ENCODE measurements around the gene RAP1A. TPM values are rescaled to one million over a fixed set of nuclear protein-coding genes. Genes with fewer than 3 reads are reported as not detected.
A peak's percentile ranks its signal among the peaks of the same experiment; 100 is the strongest.

Gene RAP1A
- total and polyA plus RNA-seq, 10 donors = 83.3 to 125 (median 105) TPM

DNA sequence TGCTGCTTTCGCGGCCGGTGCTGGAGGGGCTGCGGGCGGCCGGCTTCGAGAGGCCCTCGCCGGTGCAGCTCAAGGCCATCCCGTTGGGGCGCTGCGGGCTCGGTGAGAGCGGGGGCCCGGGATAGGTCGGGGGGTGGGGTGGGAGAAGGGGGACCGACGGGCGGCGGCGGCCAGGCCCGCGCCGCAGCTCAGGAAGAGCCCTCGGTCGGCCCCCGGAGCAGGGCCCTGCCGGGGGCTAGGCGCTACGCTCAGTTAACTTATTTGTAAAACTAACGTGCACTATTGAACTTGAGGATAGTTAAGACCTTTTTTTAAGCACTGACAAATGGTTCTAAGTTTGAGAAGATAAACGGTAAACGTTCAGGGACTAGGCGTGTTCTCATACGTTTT lies 136.5 kb downstream of the RAP1A start:
- H3K9me3 ChIP-seq = no peaks in the 10 kb centered on the region
- TF ChIP-seq CTCF (IDR thresholded peaks at IDR 0.05 in 8 of 11, conservative IDR thresholded peaks at IDR 0.05 in 3 of 11) (no peak), POLR2A (IDR thresholded peaks at IDR 0.05) (no peak), POLR2AphosphoS5 (IDR thresholded peaks at IDR 0.05) (no peak)
- no peaks in the 10 kb centered on the region for H3K27me3 ChIP-seq (replicated peaks in 1 of 7)
- DNase-seq = no peak
- H3K36me3 ChIP-seq = peaks cover 0 to 38% (median 20%) of the 10 kb centered on the region in 6 donors
- peak overlapping the region; percentile 67 to 96 (median 81) for H3K4me3 ChIP-seq
- peaks cover 14 to 42% (median 24%) of the 10 kb centered on the region in 6 donors for H3K4me1 ChIP-seq
- WGBS, 5 donors = 0 to 1% (median 1%) methylated on average over 19 to 35 of the region's 35 CpGs
- intact Hi-C loops (cut with DNase I; ENCODE audit: low total_unique reads) = loop anchor here (10.0 kb wide), 1 partner anchor 251 kb away; the partner anchor contains the start of genes ADORA3 and TMIGD3
- peak overlapping the region; percentile 87 to 97 (median 95) for H3K27ac ChIP-seq

DNA sequence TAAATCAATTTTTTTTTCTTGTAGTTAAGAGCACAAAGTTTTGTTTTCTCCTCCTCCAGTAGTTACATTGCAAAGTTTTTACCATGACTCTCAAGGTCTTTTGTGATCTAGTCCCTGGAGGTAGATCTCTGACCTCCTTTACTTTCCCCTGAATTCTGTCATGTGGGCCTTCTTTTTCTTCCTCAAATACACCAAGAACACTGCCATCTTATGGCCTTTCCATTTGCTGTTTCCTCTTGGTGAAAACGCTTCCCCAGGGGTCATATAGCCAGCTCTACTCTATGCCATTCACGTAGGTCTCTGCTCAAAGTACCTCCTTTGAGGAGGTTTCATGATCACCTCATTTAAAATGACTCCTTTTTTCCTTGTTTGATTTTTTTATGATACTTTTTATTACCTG lies 138.8 kb downstream of the RAP1A start:
- 60 to 78% (median 69%) methylated on average over 2 of the region's 2 CpGs for WGBS, 5 donors
- Histone ChIP-seq H3K4me3 (no peak overlapping the region), H3K27me3 (replicated peaks in 1 of 7) (no peaks in the 10 kb centered on the region), H3K27ac (no peak overlapping the region), H3K36me3 (peaks cover 0 to 61% (median 40%) of the 10 kb centered on the region in 6 donors), H3K4me1 (peaks cover 14 to 42% (median 24%) of the 10 kb centered on the region in 6 donors), H3K9me3 (no peaks in the 10 kb centered on the region)
- TF ChIP-seq POLR2AphosphoS5 (IDR thresholded peaks at IDR 0.05) = no peak
- no peak for TF ChIP-seq CTCF (IDR thresholded peaks at IDR 0.05 in 8 of 11, conservative IDR thresholded peaks at IDR 0.05 in 3 of 11)
- no peak for TF ChIP-seq POLR2A (IDR thresholded peaks at IDR 0.05)
- intact Hi-C loops (cut with DNase I; ENCODE audit: low total_unique reads) = loop anchor here (10.0 kb wide), 1 partner anchor 254 kb away; the partner anchor contains the start of genes ADORA3 and TMIGD3
- no peak for DNase-seq

DNA sequence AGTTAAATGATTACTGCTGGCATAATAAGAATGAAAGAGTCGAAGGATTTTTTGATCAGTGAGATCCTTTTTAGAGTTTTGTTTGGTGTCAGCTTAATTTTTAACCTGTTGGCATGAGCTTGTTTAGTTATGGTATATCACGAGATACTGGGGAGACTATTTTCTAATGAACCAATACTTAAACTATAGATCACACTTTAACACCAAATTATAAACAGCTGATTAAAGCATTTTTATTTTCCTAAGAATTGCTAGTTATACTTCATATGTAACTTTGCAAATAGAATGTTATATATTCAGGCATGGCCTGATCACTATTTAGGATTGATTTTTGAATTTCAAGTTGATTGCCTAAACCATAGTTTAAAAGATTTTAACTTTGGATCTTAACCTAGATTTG lies 142.1 kb downstream of the RAP1A start:
- no peak overlapping the region for H3K27ac ChIP-seq
- TF ChIP-seq POLR2AphosphoS5 (IDR thresholded peaks at IDR 0.05) (no peak), POLR2A (IDR thresholded peaks at IDR 0.05) (no peak), CTCF (IDR thresholded peaks at IDR 0.05 in 8 of 11, conservative IDR thresholded peaks at IDR 0.05 in 3 of 11) (no peak)
- H3K4me3 ChIP-seq = no peak overlapping the region
- 95 to 97% (median 96%) methylated on average over 2 of the region's 2 CpGs for WGBS, 5 donors
- no peaks in the 10 kb centered on the region for H3K27me3 ChIP-seq (replicated peaks in 1 of 7)
- intact Hi-C loops (cut with DNase I; ENCODE audit: low total_unique reads) = no loop called here
- no peaks in the 10 kb centered on the region for H3K9me3 ChIP-seq
- peaks cover 8 to 24% (median 13%) of the 10 kb centered on the region in 6 donors for H3K4me1 ChIP-seq
- H3K36me3 ChIP-seq = peaks cover 0 to 94% (median 69%) of the 10 kb centered on the region in 6 donors
- no peak for DNase-seq

- H3K27ac ChIP-seq = no peak overlapping the region
- no peak overlapping the region for H3K4me3 ChIP-seq
- H3K27me3 ChIP-seq (replicated peaks in 1 of 7) = no peaks in the 10 kb centered on the region
- H3K36me3 ChIP-seq = peaks cover 0 to 100% (median 74%) of the 10 kb centered on the region in 6 donors
- H3K4me1 ChIP-seq = peaks cover 2 to 18% (median 7%) of the 10 kb centered on the region in 6 donors
- no peak for TF ChIP-seq POLR2AphosphoS5 (IDR thresholded peaks at IDR 0.05)
- no peak for TF ChIP-seq POLR2A (IDR thresholded peaks at IDR 0.05)
- TF ChIP-seq CTCF (IDR thresholded peaks at IDR 0.05 in 8 of 11, conservative IDR thresholded peaks at IDR 0.05 in 3 of 11) = no peak
- 91 to 99% (median 95%) methylated on average over 2 of the region's 2 CpGs for WGBS, 5 donors
- intact Hi-C loops (cut with DNase I; ENCODE audit: low total_unique reads) = no loop called here
- no peak for DNase-seq
- no peaks in the 10 kb centered on the region for H3K9me3 ChIP-seq
Measured at GRCh38 chr1:111762332-111762731, 142.7 kb downstream of the RAP1A start.

Small RNA genes within 50 kb of the gene (small RNA-seq; reads per million reads assigned to genes)
- gene INKA2 (0.21 to 0.82 (median 0.46) reads per million in 4 donors), gene RNU6-151P (0 reads per million in 4 donors)

Other genes starting within 250 kb of the RAP1A start
- 10 to 100 TPM in 1 of 7 donors, 1 to 10 TPM in 6; 2.2 to 10.7 (median 3.7) TPM for gene OVGP1, start 192.1 kb upstream of the RAP1A start, total RNA-seq
- 1 to 10 TPM; 3.0 to 6.7 (median 3.5) TPM for gene OVGP1, start 192.1 kb upstream of the RAP1A start, polyA plus RNA-seq
- gene WDR77, start 170.5 kb upstream of the RAP1A start, total RNA-seq = 10 to 100 TPM; 25.4 to 36.6 (median 34.9) TPM
- 10 to 100 TPM; 24.8 to 34.5 (median 31.7) TPM for gene WDR77, start 170.5 kb upstream of the RAP1A start, polyA plus RNA-seq
- 100 to 1,000 TPM; 124 to 168 (median 143) TPM for gene ATP5PB, start 170.3 kb upstream of the RAP1A start, total RNA-seq
- gene ATP5PB, start 170.3 kb upstream of the RAP1A start, polyA plus RNA-seq = 100 to 1,000 TPM; 204 to 277 (median 262) TPM
- gene C1orf162, start 145.8 kb upstream of the RAP1A start, total RNA-seq = 100 to 1,000 TPM in 5 of 7 donors, 10 to 100 TPM in 2; 53.5 to 161 (median 121) TPM
- gene C1orf162, start 145.8 kb upstream of the RAP1A start, polyA plus RNA-seq = 100 to 1,000 TPM in 2 of 3 donors, 10 to 100 TPM in 1; 98.9 to 132 (median 126) TPM
- gene ADORA3, start 116.2 kb upstream of the RAP1A start, total RNA-seq = 10 to 100 TPM in 1 of 7 donors, 1 to 10 TPM in 4, under 1 TPM in 2; 0.37 to 11.2 (median 7.7) TPM
- 1 to 10 TPM; 2.5 to 4.9 (median 3.4) TPM for gene ADORA3, start 116.2 kb upstream of the RAP1A start, polyA plus RNA-seq
- gene TMIGD3, start 116.2 kb upstream of the RAP1A start, total RNA-seq = 10 to 100 TPM in 4 of 7 donors, 1 to 10 TPM in 3; 1.6 to 33.4 (median 11.9) TPM
- gene TMIGD3, start 116.2 kb upstream of the RAP1A start, polyA plus RNA-seq = 10 to 100 TPM in 1 of 3 donors, 1 to 10 TPM in 2; 5.6 to 32.7 (median 6.2) TPM
- 10 to 100 TPM in 2 of 7 donors, 1 to 10 TPM in 5; 6.0 to 12.5 (median 8.0) TPM for gene INKA2, start 119.6 kb downstream of the RAP1A start, total RNA-seq
- gene INKA2, start 119.6 kb downstream of the RAP1A start, polyA plus RNA-seq = 1 to 10 TPM in 2 of 3 donors, under 1 TPM in 1; 0.41 to 1.3 (median 1.0) TPM
- gene DDX20, start 136.1 kb downstream of the RAP1A start, total RNA-seq = 10 to 100 TPM; 12.2 to 40.3 (median 16.1) TPM
- gene DDX20, start 136.1 kb downstream of the RAP1A start, polyA plus RNA-seq = 10 to 100 TPM in 1 of 3 donors, 1 to 10 TPM in 2; 7.6 to 10.0 (median 8.4) TPM

All from spleen (tissue), 11 donors.